K562 (cell line): ENCODE measurements around the gene C3. TPM values are rescaled to one million over a fixed set of nuclear protein-coding genes. Genes with fewer than 3 reads are reported as not detected.

Experiments
- FOXJ3 ChIP-seq: sonication (generic); formaldehyde crosslinking; IDR thresholded peaks from 2 replicates; pipeline ENCODE4 v1.4.0; 2020; ENCODE audit warnings: mild to moderate bottlenecking, missing genetic modification reagents
- FUS ChIP-seq: fragments of 200-400 bp; formaldehyde crosslinking; optimal IDR thresholded peaks from 2 replicates; pipeline ENCODE3; 2017; ENCODE audit warnings: low read depth, low read length
- GTF2B ChIP-seq: IDR thresholded peaks from 2 replicates; pipeline ENCODE4 v1.6.1; 2011; ENCODE audit not compliant: insufficient read length; ENCODE audit errors: extremely low read depth
- HES1 ChIP-seq: fragments of 450-650 bp; IDR thresholded peaks from 2 replicates; pipeline ENCODE4 v1.6.1; 2016; ENCODE audit warnings: low read depth, mild to moderate bottlenecking, moderate library complexity
- HMGXB4 ChIP-seq: sonication (generic); formaldehyde crosslinking; IDR thresholded peaks from 2 replicates; pipeline ENCODE4 v1.8.1; 2023; ENCODE audit warnings: mild to moderate bottlenecking, missing genetic modification reagents
- HNRNPK ChIP-seq: fragments of 200-400 bp; formaldehyde crosslinking; IDR thresholded peaks from one replicate; pipeline ENCODE4 v1.6.1; 2018; ENCODE audit warnings: mild to moderate bottlenecking, low read depth, low read length; ENCODE audit not compliant: poor library complexity, severe bottlenecking
- NFE2 ChIP-seq: IDR thresholded peaks from 2 replicates; pipeline ENCODE4 v1.6.1; 2014; ENCODE audit warnings: antibody characterized with exemption, low read depth
- POLR3G ChIP-seq: IDR thresholded peaks from 2 replicates; pipeline ENCODE4 v1.6.1; 2011; ENCODE audit not compliant: insufficient read length, insufficient replicate concordance; ENCODE audit errors: extremely low read depth
- POU5F1 ChIP-seq: fragments of 150-350 bp; IDR thresholded peaks from 2 replicates; pipeline ENCODE4 v1.6.1; 2014; ENCODE audit warnings: borderline replicate concordance, low read length, low read depth, mild to moderate bottlenecking; ENCODE audit not compliant: partially characterized antibody
- RHOXF2B ChIP-seq: fragments of 250-450 bp; sonication (Bioruptor Pico); conservative IDR thresholded peaks from 2 replicates; pipeline ENCODE4 v1.5.1; 2021
- SIRT6 ChIP-seq: IDR thresholded peaks from one replicate; pipeline ENCODE4 v1.6.1; 2012; ENCODE audit warnings: low read depth, mild to moderate bottlenecking, control low read depth, inconsistent platforms, low read length, moderate library complexity
- SNRNP70 ChIP-seq: fragments of 200-400 bp; formaldehyde crosslinking; optimal IDR thresholded peaks from 2 replicates; pipeline ENCODE3; 2017; ENCODE audit warnings: low read depth, low read length
- SPI1 ChIP-seq: IDR thresholded peaks from 2 replicates; pipeline ENCODE4 v1.6.1; 2011; ENCODE audit warnings: low read depth, low read length, control low read depth, borderline replicate concordance
- TAF15 ChIP-seq: fragments of 200-400 bp; formaldehyde crosslinking; IDR thresholded peaks from 2 replicates; pipeline ENCODE4 v1.6.1; 2017; ENCODE audit warnings: mild to moderate bottlenecking, low read depth, low read length, moderate library complexity
- ZBTB43 ChIP-seq: sonication (generic); formaldehyde crosslinking; IDR thresholded peaks from 2 replicates; pipeline ENCODE4 v1.8.0; 2023; ENCODE audit warnings: mild to moderate bottlenecking, missing genetic modification reagents
- ZNF124 ChIP-seq: sonication (generic); formaldehyde crosslinking; IDR thresholded peaks from 2 replicates; pipeline ENCODE4 v1.8.1; 2022; ENCODE audit warnings: missing genetic modification reagents
- ZNF23 ChIP-seq: fragments of 250-450 bp; sonication (Bioruptor Pico); IDR thresholded peaks from 2 replicates; pipeline ENCODE4 v1.4.0; 2020; ENCODE audit warnings: mild to moderate bottlenecking
- ZNF695 ChIP-seq: fragments of 450-650 bp; formaldehyde crosslinking; IDR thresholded peaks from 2 replicates; pipeline ENCODE4 v1.4.0; 2020; ENCODE audit warnings: mild to moderate bottlenecking, moderate library complexity
- ZNF780A ChIP-seq: fragments of 250-450 bp; sonication (Bioruptor Pico); IDR thresholded peaks from 2 replicates; pipeline ENCODE4 v1.5.0; 2021; ENCODE audit warnings: mild to moderate bottlenecking
- polyA plus RNA-seq, 8 experiments: library from polyadenylated mRNA; depleted of rRNA in 4 of 8; stranded (reverse) in 5 of 8; unstranded in 3 of 8; fragments of >200 nt; fragmentation: Nextera tagmentation in 2 of 8; fragmentation: Illumina TruSeq in 1 of 8; extraction: Ambion mirVana in 2 of 8; extraction: Trizol in 1 of 8; gene quantifications; 2 replicates each; pipeline versions ENCODE4 v1.2.1 to v1.2.3, GENCODE V29; 2011 to 2014; ENCODE audit warnings: inconsistent platforms in 1 of 8, missing spikeins in 1 of 8
- total RNA-seq, 7 experiments: library from RNA; depleted of rRNA in 6 of 7; stranded (reverse); fragments of >200 nt in 6 of 7; fragmentation: Illumina TruSeq in 2 of 7; extraction: Trizol in 2 of 7; gene quantifications; 2 replicates each; pipeline versions ENCODE4 v1.2.1 to v1.2.3, GENCODE V29; 2011 to 2021; ENCODE audit warnings: low replicate concordance in 1 of 7
- TF ChIP-seq, protein P1 (sequence below): fragments of 250-450 bp; sonication (Bioruptor Pico); IDR thresholded peaks from 2 replicates; pipeline ENCODE4 v1.4.0; 2020; ENCODE audit warnings: mild to moderate bottlenecking
- TF ChIP-seq, protein P2 (sequence below): fragments of 250-450 bp; sonication (Bioruptor Pico); IDR thresholded peaks from 2 replicates; pipeline ENCODE4 v1.5.0; 2021

Gene C3
- total and polyA plus RNA-seq, 9 of the 15 experiments (the other 6 are each of a cell fraction or from before 2014, with no cell fraction given), result 0.59 to 10.6 (median 2.2) TPM

DNA sequence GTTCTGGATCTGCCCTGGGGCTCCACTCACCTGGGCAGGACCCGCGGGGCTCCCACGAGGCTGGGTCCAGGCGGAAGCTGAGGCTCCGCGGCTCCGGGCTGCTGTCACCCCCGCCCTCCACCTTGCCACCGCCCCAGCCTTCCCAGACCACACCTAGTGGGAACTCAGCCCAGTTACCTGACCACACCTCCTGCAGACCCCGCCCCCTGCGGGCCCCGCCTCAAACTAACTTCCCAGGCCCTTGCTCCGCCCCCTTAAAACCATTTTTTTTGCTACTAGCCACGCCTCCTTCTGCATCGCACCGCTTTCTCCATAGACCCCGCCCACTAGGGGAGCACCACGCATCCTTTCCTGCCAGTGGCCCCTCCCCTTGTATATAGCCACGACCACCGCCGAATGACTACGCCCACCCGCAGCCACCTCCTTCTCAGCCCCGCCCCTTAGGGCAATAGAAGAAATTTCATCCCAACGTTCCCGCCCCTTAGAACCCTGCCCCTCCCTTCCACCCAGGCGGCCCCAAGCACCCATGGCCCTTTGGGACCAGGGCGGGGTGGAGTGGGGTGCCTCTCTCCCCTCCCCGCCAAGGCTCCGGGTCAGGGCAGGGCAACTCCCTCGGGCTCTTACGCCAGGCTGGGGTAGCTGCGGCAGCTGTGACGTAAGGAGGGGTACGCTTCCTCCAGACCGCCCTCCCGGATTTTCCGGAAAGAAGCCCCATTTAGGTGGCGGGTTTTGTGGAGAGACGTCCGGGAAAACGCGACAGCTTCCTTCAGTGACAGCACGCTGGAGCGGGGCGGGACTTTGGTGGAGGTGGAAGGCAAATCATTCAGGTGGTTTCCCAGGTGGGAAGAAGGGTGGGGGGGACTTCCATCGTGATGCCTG lies 47.1 kb upstream of the C3 start, which contains the start of gene SH2D3A (continued):
- TF ChIP-seq SNRNP70, result no peak
- TF ChIP-seq ZNF780A, result no peak
- no peak for TF ChIP-seq POLR3G
- no peak for TF ChIP-seq ZBTB43 (CRISPR knock-in tag)
- no peak for TF ChIP-seq ZNF124 (CRISPR knock-in tag)
- TF ChIP-seq RHOXF2B (CRISPR knock-in tag), result no peak
- no peak for TF ChIP-seq HMGXB4 (CRISPR knock-in tag)
- TF ChIP-seq HES1, result no peak
- TF ChIP-seq TAF15, result no peak
- TF ChIP-seq POU5F1, result no peak
- no peak for TF ChIP-seq SPI1
- TF ChIP-seq ZNF695 (CRISPR knock-in tag), result no peak
- TF ChIP-seq, protein P1, sequence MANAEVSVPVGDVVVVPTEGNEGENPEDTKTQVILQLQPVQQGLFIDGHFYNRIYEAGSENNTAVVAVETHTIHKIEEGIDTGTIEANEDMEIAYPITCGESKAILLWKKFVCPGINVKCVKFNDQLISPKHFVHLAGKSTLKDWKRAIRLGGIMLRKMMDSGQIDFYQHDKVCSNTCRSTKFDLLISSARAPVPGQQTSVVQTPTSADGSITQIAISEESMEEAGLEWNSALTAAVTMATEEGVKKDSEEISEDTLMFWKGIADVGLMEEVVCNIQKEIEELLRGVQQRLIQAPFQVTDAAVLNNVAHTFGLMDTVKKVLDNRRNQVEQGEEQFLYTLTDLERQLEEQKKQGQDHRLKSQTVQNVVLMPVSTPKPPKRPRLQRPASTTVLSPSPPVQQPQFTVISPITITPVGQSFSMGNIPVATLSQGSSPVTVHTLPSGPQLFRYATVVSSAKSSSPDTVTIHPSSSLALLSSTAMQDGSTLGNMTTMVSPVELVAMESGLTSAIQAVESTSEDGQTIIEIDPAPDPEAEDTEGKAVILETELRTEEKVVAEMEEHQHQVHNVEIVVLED, result no peak
- TF ChIP-seq FOXJ3 (CRISPR knock-in tag), result no peak
- no peak for TF ChIP-seq ZNF23 (CRISPR knock-in tag)
- no peak for TF ChIP-seq HNRNPK
- no peak for TF ChIP-seq GTF2B
- TF ChIP-seq, protein P2, sequence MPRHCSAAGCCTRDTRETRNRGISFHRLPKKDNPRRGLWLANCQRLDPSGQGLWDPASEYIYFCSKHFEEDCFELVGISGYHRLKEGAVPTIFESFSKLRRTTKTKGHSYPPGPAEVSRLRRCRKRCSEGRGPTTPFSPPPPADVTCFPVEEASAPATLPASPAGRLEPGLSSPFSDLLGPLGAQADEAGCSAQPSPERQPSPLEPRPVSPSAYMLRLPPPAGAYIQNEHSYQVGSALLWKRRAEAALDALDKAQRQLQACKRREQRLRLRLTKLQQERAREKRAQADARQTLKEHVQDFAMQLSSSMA (CRISPR knock-in tag), result no peak; the same call in 1 of the 2 replicates
- TF ChIP-seq NFE2, result no peak
- no peak for TF ChIP-seq SIRT6
- no peak for TF ChIP-seq FUS
